HCT116 (cell line): Measurements from ENCODE around the gene COPS9.

ENCODE experiments used
- CTCF ChIP-seq, 3 experiments: fragments of 200-600 bp in 1 of 3; sonication (generic) in 1 of 3; IDR thresholded peaks in 2 of 3; conservative IDR thresholded peaks in 1 of 3; 2 replicates each; pipeline ENCODE4 v1.5.1; 2012 to 2017; ENCODE audit warnings: low read depth in 2 of 3, low read length in 2 of 3, antibody characterized with exemption in 1 of 3, borderline replicate concordance in 1 of 3, control low read depth in 1 of 3, mild to moderate bottlenecking in 1 of 3, mixed read lengths in 1 of 3, mixed run types in 1 of 3, moderate library complexity in 1 of 3; ENCODE audit not compliant: insufficient read depth in 1 of 3
- EZH2 ChIP-seq: fragments of 200-600 bp; sonication (generic); IDR thresholded peaks from 2 replicates; pipeline ENCODE4 v1.6.1; 2017; ENCODE audit warnings: antibody characterized with exemption, mixed run types
- EZH2phosphoT487 ChIP-seq: fragments of 200-600 bp; IDR thresholded peaks from 2 replicates; pipeline ENCODE4 v1.6.1; 2018; ENCODE audit warnings: antibody characterized with exemption, borderline replicate concordance
- JUND ChIP-seq: IDR thresholded peaks from 2 replicates; pipeline ENCODE4 v1.6.1; 2012
- POLR2A ChIP-seq: IDR thresholded peaks from 2 replicates; pipeline ENCODE4 v1.7.0; 2011; ENCODE audit warnings: borderline replicate concordance; ENCODE audit not compliant: insufficient read depth, insufficient read length; ENCODE audit errors: extremely low read depth
- YY1 ChIP-seq: IDR thresholded peaks from 2 replicates; pipeline ENCODE4 v1.6.1; 2011; ENCODE audit warnings: low read length, low read depth, moderate library complexity, mild to moderate bottlenecking; ENCODE audit not compliant: insufficient replicate concordance; ENCODE audit errors: extremely low read depth

GRCh38 chr2:240138254-240138984 lies 2.3 kb upstream of the COPS9 start:
- TF ChIP-seq CTCF (IDR thresholded peaks at IDR 0.05 in 2 of 3, conservative IDR thresholded peaks at IDR 0.05 in 1 of 3; ENCODE audit: borderline replicate concordance in 1 of 3, insufficient read depth in 1 of 3, low read depth in 2 of 3, low read length in 2 of 3) (no peak), POLR2A (no peak), EZH2 (no peak), JUND (no peak), EZH2phosphoT487 (no peak), YY1 (no peak)
